ENCODE results near the gene CSHL1. TPM values are rescaled to one million over a fixed set of nuclear protein-coding genes. Genes with fewer than 3 reads are reported as not detected.

The CSHL1 gene
- total RNA-seq: not detected

DNA sequence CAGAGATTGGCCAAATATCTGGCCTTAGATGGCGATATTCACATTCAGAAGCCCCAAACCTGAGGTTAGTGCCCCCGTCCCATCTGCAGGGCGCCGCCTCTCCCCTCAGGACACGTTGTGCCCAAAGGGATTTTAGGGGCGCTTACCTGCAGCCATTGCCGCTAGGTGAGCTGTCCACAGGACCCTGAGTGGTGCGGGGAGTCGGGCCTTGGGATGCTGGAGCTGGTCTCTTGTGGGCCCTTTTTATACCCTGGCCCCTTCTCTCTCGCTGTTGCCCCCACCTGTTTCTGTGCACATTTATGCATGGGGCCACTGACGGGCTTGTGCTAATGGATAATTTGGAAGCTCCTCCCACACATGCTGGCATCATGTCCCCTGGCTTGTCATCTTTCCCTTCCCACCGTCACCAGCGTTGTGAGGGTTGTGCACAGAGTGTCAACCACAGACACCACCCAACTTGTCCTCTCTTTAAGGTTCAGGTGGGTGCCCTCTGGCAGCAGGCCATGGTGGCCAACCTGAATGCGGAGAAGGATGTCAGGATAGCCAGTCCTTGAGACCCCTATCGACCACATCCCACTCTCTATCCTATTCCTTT is at the start of gene CSHL1:
CSHL1 (minus strand) TSS at position 218 of the 595 bp plus-strand sequence; CDS start at position 156, 62 bp downstream.
- no peak for FAIRE-seq

DNA sequence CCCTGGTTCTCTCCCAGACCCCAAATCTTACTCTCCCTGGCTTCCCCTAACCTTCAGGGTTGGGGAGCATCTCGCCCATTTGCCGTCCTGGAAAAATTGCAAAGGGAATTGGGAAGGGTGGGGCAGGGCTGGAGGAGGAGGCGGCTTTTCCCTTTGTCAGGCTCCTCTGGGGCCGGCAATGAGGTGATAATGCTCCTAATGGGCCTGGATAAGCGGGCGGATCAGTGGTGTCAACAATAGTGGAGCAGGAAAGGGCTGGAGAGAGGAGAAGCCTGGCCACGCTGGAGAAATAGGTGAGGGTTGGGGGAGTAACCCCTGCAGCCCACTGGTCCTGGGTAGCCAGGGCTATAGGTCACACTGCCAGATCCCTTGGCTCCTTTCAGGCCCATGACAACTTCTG is 49.4 kb upstream of the CSHL1 start:
- no peak for FAIRE-seq

More for the DNA sequence above, at the start of gene CSHL1:
- DNase-seq (ENCODE audit: low spot score in 2 of 2): no peak

DNA sequence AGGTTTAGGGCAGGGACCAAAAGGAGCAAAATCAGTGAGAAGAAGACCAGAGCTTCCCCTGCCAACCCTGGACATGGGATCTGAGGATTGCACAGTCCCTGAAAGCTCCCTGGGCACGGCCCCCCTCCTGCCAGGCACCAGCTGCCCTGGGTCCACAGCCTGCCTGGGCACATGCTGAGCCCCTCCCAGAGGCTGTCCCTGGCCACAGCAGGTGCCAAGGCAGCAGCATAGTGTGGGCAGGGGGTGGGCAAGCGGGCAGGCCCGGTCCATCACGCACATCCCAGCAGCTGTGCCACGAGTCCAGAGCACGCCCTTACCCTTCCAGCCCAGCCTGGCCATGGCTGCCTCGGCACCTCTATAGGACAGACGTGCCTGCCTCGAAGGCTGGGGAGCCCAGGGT is 48.9 kb upstream of the CSHL1 start:
- FAIRE-seq: no peak
- DNase-seq (ENCODE audit: low spot score in 2 of 2): no peak

More for the DNA sequence above, 49.4 kb upstream of the CSHL1 start:
- DNase-seq (ENCODE audit: low spot score in 2 of 2): no peak

DNA sequence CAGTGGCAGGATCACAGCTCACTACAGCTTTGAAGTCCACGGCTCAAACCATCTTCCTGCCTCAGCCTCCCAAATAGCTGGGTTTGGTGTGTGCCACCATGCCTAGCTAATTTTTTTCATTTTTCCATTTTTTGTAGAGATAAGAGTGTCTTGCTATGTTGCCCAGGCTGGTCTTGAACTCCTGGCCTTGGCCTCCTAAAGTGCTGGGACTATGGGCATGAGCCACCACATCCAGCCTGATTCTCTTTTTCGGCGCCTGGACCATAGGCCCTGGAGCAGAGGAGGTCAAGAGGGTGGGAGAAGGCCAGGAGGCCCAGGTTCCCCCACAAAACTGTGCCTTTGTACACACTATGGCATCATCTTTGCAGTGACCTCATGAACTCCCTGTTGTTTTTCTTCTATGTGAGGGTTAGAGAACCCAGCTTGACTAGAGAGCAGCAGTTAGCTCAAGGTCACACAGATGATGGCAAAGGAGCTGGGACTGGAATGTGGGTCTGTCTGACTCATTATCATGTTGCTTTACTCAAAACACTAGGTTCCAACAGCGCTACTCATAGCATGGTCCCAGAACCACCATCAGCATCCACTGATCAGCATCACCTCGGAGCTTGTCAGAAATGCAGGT is 45.4 kb upstream of the CSHL1 start:
- DNase-seq (ENCODE audit: low spot score in 2 of 2) (no peak), FAIRE-seq (no peak)

DNA sequence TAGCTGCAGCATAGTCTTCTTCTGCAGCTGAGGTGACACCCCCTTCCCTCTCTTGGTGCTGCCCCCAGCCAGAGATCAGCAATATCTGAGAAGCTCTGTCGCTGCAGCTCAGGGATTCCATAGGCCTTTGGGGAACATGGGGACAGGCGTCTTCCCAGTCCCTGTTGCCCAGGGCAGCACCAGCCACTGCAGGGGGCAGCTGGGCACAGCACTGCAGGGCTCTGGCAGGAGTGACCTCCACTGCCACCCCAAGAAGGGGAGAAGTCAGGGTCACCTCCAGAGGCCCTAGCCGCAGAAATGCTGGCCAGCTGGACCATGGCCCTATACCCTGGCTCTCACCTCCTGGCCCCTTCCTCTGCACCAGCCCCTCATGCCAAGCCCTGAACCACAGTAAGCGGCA is 44.7 kb upstream of the CSHL1 start:
- DNase-seq (ENCODE audit: low spot score in 2 of 2) (no peak), FAIRE-seq (no peak)

DNA sequence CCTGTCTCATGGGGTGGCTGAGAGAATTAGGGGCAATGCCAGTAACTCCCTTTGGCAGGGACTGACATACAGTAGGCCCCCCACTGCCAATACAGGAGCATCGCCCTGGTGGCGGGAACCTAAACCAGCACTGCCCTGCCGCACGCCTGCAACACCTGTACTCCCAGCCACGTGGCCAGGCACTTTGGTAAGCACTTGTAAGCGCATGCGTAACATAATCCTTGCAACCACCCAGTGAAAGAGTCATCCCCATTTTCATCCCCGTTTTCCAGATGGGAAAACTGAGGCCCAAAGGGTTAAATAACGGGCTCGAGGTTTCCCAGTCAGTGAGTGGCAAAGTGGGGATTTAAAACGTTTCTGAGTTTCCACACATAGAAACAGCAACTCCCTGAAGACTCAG is 44.2 kb upstream of the CSHL1 start:
- DNase-seq (ENCODE audit: low spot score in 2 of 2) (no peak), FAIRE-seq (no peak)

DNA sequence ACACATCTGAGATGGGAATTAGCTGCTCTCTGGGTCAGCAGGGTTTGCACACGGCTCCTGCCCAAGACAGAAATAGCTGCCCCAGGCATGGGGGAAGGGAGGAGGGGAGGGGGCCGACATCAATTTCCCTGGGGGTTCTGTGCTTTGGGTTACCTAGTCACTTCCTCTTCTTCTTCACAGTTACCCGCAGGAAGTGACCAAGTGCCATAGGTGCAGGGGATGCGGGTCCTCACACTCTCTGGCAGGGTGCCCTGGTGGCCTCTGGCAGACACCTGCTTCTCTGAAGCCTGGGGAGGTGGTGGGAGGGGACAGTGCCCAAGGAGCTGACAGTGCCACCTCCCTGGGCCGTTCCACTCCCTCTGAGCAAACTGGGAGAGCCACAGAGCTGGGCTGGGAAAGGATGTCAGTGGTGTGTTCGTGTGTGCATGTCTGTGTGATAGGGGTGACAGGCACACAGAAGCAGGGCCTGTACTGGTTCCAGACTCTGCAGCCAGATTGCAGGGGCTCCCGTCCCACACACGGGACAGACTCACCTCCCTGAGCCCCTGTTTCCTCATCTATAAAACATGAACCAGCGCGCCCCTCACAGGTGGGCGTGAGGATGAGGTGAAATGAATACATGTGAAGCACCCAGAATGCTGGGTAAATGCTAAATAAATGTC is 43.5 kb upstream of the CSHL1 start:
- FAIRE-seq: no peak
- DNase-seq (ENCODE audit: low spot score in 2 of 2): no peak

DNA sequence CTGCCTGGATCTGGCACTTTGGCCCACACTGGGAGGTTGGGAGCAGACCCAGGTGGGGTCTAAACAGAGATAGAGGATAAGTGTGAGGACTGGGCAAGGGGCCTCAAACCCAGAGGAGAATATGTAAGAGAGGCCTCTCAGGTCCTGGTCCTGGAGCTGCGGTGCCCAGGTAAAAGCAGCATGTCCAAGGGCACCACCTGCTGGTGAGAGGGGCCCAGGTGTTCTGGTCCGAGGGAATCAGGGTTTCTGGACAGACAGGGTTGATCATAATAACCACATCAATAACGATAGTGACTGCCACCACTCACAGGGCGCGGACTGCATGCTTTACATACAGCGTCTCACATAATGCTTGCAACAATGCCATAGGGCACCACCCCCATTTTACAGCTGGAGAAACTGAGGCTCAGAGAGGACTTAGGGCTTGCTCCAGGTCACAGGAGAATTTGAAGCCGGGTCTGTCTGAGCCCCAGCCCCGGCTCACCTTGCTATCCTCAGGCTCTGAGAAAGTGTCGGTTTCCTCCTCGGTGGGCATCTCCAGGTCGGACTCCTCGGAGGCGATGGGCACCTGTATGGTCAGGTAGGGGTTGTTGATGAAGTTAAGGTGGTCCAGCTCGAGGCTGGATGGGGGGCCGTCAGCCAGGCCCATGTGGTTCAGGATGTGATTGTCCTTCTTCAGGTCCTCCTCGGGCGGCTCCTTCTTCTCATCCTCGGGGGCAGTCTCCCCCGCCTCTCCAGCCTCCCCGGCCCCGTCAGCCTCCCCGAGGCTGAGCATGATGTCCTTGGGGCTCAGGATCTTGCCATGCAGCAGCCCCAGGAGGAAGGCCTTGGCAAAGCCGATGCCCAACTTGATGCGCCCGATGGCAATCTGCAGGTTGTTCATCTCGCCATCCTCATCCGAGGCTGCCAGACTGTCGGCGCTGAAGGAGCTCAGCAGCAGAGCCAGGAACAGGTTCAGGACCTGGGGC is 40.2 kb upstream of the CSHL1 start:
- DNase-seq (ENCODE audit: low spot score in 2 of 2): no peak
- FAIRE-seq: no peak

DNA sequence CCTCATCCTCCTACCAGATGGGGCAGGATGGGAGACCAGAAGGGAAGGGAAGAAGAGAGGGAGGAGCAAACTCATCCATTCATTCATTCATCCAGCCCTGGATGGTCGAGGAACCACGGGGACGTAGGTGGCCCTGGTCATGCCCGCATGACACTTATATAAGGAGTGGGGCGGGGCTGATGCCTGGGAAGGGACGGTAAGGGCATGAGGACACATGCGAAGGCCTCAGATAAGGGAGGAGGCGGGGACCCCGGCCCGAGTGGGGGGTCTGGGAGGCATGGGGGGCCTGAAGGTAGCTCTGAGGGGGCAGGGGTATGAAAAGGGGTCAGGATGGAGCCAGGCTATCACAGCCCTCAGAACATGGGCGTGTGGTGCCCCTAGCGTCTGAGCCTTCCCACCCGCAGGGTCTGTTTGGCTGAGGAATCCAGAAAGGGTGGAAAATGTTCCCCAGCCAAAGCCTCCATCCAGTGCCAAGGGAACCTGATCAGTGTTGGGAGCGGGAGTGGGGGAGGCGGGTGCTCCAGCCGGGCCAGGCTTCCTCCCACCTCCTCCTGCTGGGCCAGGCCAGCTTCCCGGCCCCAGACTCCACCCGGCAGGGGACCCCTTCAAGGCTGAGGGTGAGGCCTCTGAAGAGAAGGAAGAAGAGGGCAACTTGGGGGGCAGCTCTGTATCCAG is 38.7 kb upstream of the CSHL1 start:
- FAIRE-seq: no peak
- no peak for DNase-seq (ENCODE audit: low spot score in 2 of 2)

DNA sequence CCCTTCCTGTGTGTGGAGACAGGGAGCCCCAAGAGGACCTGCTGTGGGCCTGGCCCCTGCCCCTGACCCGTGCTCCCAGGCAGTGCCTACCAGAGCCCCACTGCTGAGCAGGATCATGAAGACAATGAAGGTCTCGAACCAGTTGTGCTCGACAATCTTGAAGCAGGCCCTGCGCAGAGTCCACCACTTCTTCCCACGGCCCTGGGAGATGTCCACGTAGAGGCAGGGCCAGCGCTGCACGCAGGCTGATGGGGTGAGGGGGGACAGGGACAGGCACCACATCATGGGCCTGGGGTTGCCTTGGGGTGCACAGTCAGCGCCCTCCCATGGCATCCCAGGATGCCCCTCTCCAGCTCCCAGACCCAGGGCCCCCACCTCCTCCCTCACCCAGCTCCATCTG is 37.5 kb upstream of the CSHL1 start:
- DNase-seq (ENCODE audit: low spot score in 2 of 2): no peak
- FAIRE-seq: no peak

DNA sequence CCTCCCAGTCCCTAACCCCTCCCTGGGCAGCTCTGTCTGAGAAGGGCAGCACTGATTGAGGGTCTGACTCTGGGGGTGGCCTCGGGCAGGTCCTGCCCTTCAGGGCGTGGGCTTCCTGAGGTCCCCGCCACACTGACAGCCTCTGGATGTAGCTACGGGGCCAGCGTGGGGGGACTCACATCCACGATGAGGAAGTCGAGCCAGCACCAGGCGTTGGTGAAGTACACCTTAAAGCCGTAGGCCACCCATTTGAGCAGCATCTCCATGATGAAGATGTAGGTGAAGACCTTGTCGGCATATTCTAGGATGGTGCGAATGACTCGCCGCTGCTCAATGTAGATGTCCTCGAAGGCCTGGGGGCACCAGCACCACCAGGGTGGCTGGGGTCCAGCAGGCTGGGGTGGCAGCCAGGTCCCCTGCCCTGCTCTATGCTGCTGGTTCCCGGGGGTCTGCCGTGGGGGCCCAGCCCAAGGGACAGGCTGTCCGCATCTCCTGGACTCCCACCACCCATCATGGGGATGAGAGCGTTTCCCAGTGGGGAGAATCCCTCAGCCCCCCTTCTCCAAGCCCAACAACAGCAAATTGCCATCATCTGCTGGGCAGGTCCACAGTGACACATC is 36.8 kb upstream of the CSHL1 start:
- FAIRE-seq (no peak), DNase-seq (ENCODE audit: low spot score in 2 of 2) (no peak)

DNA sequence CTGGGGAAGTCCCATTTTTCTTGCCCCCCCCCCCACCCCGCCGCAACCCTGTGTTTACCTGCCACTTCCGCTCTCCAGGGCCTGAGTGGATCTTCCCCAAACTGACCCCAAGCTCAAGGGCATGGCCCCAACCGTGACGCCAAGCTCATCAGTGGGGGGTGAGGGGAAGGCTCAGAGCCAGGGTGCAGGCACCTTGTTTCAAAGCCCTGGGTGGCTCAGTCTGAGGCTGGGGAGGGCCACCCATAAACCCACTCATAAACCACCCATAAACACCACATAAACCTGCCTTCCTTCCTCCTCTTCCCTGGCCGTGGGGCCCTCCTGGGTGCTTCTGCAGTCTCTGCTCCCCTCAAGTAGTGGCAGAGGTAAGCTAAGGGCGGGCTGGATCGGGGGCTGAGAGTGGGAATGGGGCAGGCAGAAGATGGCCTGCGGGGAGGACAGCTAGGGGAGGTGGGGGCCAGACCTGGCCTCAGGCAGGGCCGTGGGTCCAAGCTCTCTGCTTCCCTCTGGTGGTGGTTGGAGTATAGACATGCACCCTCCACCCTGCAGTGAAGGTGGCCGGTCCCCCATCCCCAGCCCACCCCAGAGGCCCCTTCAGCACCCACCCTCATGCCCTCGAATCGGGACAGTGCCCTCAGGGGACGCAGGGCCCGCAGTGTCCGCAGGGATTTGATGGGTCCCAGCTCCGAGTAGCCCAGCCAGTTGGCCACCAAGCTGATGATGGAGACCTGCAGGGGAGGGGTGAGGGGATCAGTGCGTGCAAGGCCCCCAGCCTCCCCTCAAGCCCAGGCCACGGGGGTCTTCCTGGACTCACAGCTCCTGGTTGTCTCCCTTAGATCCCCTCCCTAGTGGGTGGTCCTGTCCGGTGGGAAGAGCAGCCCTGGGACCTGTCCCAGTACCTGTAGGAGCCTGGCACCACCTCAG is 35.6 kb upstream of the CSHL1 start:
- DNase-seq (ENCODE audit: low spot score in 2 of 2) (peak; percentile 56 to 83), FAIRE-seq (no peak)

DNA sequence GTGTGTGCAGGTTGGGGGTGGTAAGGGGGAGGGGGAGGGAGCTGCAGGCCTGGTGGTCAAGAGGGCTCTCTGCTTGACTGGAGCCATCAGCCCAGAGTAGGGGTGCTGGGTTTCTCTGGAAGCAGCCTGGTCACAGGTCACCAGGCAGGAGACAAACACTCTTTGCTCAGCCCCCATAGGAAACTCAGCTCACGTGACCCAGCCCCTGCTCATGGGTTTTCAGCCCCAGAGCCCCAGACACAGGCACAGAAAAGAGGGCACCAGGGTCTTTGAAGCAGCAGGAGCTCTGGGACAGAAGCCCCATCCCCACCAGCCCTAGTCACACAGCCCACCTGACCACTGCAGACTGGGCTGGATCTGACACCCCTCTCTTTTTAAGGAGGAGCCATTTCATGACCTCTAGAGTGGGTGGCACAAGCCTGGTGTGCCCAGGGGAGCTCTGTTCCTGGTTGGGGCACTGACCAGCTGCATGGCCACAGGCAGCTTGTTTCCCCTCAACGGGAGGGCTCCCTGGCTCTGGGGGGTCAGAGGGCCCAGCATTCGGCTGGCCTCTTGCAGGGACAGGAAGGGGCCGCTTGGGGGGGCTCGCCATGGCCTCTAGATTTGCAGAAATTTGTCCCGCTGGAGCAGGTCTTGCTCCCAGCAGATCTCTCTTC is 34.9 kb upstream of the CSHL1 start:
- DNase-seq (ENCODE audit: low spot score in 2 of 2) (no peak), FAIRE-seq (no peak)

DNA sequence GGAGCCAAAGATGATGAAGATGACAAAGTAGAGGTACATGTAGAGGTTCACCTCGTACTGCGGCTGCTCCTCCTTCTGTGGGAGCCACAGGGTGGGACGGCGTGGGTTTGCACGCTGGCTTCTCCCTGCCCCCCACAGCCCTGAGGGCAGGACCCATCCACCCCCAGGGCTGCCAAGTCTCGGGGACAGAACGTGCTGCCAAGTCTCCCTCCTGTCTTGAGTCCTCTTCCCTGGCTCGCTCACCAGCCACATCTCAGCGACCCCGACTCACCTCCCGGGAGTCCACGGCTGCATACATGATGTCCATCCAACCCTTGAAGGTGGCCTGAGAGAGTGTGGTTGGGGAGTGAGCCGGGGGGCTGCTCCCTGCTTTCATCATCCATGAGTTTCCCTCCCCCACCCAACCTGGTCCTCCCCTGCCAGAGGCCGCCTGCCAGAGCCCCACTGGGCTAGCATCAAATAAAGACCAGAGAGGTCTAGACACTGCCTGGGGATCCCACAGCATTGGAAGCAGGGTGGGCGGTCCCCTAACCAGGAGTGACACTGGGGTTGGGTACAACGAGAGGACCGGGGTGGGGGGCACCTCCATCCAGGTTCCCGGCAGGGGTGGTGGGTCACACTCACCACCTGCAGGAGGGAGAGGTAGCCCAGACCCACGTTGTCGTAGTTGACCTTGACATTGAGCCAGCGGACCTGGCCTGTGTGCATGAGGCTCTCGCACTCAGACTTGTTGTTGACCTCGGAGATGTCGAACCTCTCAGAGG is 33.9 kb upstream of the CSHL1 start:
- FAIRE-seq: no peak
- no peak for DNase-seq (ENCODE audit: low spot score in 2 of 2)

DNA sequence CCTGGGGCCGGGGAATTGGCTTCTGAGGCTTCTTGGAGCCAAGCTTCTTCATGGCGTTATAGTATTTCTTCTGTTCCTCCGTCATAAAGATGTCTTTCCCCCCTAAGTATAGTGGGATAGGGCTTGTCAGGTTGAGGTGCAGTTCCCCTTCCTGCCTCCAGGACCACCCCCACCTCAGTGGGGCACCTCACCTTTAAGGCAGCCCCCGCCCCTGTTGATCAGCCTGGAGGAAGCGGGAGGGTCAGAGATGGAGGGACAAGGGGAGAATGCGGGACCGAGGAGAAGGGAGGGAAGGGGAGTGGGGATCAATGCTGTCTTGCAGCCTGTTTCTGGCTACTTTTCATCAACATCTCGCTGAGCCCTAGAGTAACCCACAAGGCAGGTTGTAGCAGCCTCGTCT is 32.7 kb upstream of the CSHL1 start:
- DNase-seq (ENCODE audit: low spot score in 2 of 2): no peak
- no peak for FAIRE-seq

DNA sequence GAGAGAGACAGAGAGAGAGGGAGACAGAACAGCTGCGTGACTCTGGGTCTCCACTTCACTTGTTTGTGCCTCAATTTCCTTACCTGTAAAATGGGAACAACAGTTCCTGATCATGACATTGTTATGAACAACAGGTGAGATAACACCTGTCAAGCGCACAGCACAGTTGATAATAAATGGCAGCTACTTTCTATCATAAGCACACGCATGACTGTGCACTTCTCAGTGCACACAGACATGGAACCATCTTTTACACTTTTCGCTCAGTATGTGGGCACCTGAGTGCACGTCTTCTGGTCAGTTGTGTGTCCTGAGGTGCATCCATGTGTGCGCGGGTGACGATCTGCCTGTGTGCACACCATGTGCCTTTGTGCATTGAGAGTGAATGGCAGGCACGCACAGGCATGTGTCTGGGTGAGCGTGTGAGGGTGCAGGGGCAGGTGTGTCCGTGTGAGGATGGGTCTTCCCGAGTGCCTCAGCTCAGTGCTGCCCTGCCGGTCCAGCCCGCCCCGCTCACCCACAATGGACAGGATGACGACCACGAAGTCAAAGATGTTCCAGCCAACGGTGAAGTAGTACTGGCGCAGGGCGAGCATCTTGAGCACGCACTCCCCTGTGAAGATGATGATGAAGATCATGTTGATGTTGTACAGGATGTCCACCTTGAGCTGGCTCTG is 31.4 kb upstream of the CSHL1 start:
- no peak for FAIRE-seq
- no peak for DNase-seq (ENCODE audit: low spot score in 2 of 2)

DNA sequence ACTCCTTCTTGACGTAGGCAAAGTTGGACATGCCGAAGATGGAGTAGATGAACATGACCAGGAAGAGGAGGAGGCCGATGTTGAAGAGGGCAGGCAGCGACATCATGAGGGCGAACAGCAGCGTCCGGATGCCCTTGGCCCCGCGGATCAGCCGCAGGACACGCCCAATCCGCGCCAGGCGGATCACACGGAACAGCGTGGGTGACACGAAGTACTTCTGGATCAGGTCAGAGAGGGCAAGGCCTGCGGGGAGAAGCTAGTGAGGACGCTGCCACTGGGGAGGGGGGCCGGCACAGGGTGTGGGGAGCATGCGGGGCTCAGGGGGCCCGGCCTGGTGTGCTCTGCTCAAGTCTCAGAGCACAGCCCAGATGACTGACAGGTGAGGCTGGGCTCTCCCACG is 30.7 kb upstream of the CSHL1 start:
- FAIRE-seq (no peak), DNase-seq (ENCODE audit: low spot score in 2 of 2) (no peak)
